AG08395 (cell line): ENCODE data around the gene RNASEH1.
A peak's percentile ranks its signal among the peaks of the same experiment; 100 is the strongest.

Experiments used
- DNase-seq: peaks from one replicate; pipeline ENCODE4 v3.0.0; 2012; ENCODE audit warnings: mixed read lengths, low spot score

The RNASEH1 gene

GRCh38 chr2:3558205-3559014, at the start of gene RNASEH1:
RNASEH1 (minus strand) TSS chr2:3558333; CDS start chr2:3558260, 73 bp downstream.
- peak; percentile 100 for DNase-seq

- no peak for DNase-seq
Observed at GRCh38 chr2:3606370-3607201, 48.5 kb upstream of the RNASEH1 start.

- no peak for DNase-seq
Observed at GRCh38 chr2:3606028-3606369, 47.9 kb upstream of the RNASEH1 start.

- DNase-seq: no peak
Observed at GRCh38 chr2:3604991-3605961, 47.1 kb upstream of the RNASEH1 start.

- DNase-seq: no peak
Observed at GRCh38 chr2:3604207-3604877, 46.2 kb upstream of the RNASEH1 start.

GRCh38 chr2:3603536-3604206, 45.5 kb upstream of the RNASEH1 start:
- no peak for DNase-seq

- DNase-seq: no peak
Observed at GRCh38 chr2:3602553-3603339, 44.6 kb upstream of the RNASEH1 start.

- DNase-seq: no peak
Observed at GRCh38 chr2:3601561-3602271, 43.6 kb upstream of the RNASEH1 start.

- no peak for DNase-seq
Observed at GRCh38 chr2:3600256-3600855, 42.2 kb upstream of the RNASEH1 start.

GRCh38 chr2:3598912-3599854, 41.0 kb upstream of the RNASEH1 start:
- no peak for DNase-seq

- no peak for DNase-seq
Observed at GRCh38 chr2:3598197-3598910, 40.2 kb upstream of the RNASEH1 start.

GRCh38 chr2:3597567-3597966, 39.4 kb upstream of the RNASEH1 start:
- no peak for DNase-seq

GRCh38 chr2:3596901-3597417, 38.8 kb upstream of the RNASEH1 start:
- no peak for DNase-seq

- DNase-seq: no peak
Observed at GRCh38 chr2:3595985-3596384, 37.9 kb upstream of the RNASEH1 start.

- no peak for DNase-seq
Observed at GRCh38 chr2:3595404-3595803, 37.3 kb upstream of the RNASEH1 start.

- DNase-seq: peak; percentile 42
Observed at GRCh38 chr2:3594493-3595281, 36.6 kb upstream of the RNASEH1 start, which contains the start of gene COLEC11. COLEC11 (plus strand) TSS chr2:3595112; CDS start chr2:3604341, 9,229 bp downstream.
